ENCODE results near the gene ECHS1. TPM values are rescaled to one million over a fixed set of nuclear protein-coding genes. Genes with fewer than 3 reads are reported as not detected.

The ECHS1 gene
- 149 and 150 TPM in 2 replicates for total RNA-seq

GRCh38 chr10:133373174-133374090 lies at the start of gene ECHS1:
Gene ECHS1 (minus strand): TSS chr10:133373354. CDS start chr10:133373333, 21 bp downstream.

GRCh38 chr10:133394064-133394663 lies 21.0 kb upstream of the ECHS1 start, which contains the start of gene MTG1:
Gene MTG1 (plus strand): TSS chr10:133394157. CDS start chr10:133394221, 64 bp downstream.

GRCh38 chr10:133379152-133379800 lies 6.1 kb upstream of the ECHS1 start, which contains the start of gene PAOX:
Gene PAOX (plus strand): TSS chr10:133379262. CDS start chr10:133379317, 55 bp downstream.

GRCh38 chr10:133357285-133358161 lies 15.6 kb downstream of the ECHS1 start, which contains the start of gene FUOM:
Gene FUOM (minus strand): TSS chr10:133358019. CDS start chr10:133358007, 12 bp downstream.

GRCh38 chr10:133336577-133337369 lies 36.4 kb downstream of the ECHS1 start, which contains the start of gene CALY:
Gene CALY (minus strand): TSS chr10:133336896. CDS start chr10:133328989, 7,907 bp downstream.

Other genes starting within 250 kb of the ECHS1 start
- gene KNDC1, start 213.1 kb downstream of the ECHS1 start, total RNA-seq, result 0.58 and 2.7 TPM in 2 replicates
- gene UTF1, start 143.1 kb downstream of the ECHS1 start, total RNA-seq, result not detected in 2 replicates
- gene VENTX, start 135.5 kb downstream of the ECHS1 start, total RNA-seq, result not detected in 2 replicates
- 5.0 and 22.2 TPM in 2 replicates for gene ADAM8, start 96.5 kb downstream of the ECHS1 start, total RNA-seq
- 60.3 and 67.0 TPM in 2 replicates for gene TUBGCP2, start 64.5 kb downstream of the ECHS1 start, total RNA-seq
- gene ZNF511, start 64.4 kb downstream of the ECHS1 start, total RNA-seq, result 30.6 and 37.9 TPM in 2 replicates
- not detected in 2 replicates for gene CALY, start 36.5 kb downstream of the ECHS1 start, total RNA-seq
- not detected in 2 replicates for gene PRAP1, start 26.0 kb downstream of the ECHS1 start, total RNA-seq
- gene FUOM, start 15.3 kb downstream of the ECHS1 start, total RNA-seq, result 41.2 and 50.0 TPM in 2 replicates
- 8.6 and 12.9 TPM in 2 replicates for gene PAOX, start 5.9 kb upstream of the ECHS1 start, total RNA-seq
- gene MTG1, start 20.8 kb upstream of the ECHS1 start, total RNA-seq, result 23.2 and 30.0 TPM in 2 replicates
- gene SPRN, start 51.3 kb upstream of the ECHS1 start, total RNA-seq, result 0.89 and 2.0 TPM in 2 replicates
- gene SCART1, start 80.6 kb upstream of the ECHS1 start, total RNA-seq, result under 0.01 and 0.18 TPM in 2 replicates
- 0.18 TPM in 1 of 2 replicates, not detected in the other for gene CYP2E1, start 154.0 kb upstream of the ECHS1 start, total RNA-seq
- gene SYCE1, start 192.2 kb upstream of the ECHS1 start, total RNA-seq, result 0.58 TPM in 1 of 2 replicates, not detected in the other

Data from myometrial cell (primary cell).